WTC11 (cell line): ENCODE measurements around the gene UBR4.

Source experiments
- CTCF ChIP-seq: fragments of 200-600 bp; IDR thresholded peaks from 2 replicates; pipeline ENCODE4 v1.8.0; 2022; ENCODE audit warnings: antibody characterized with exemption
- NFATC4 ChIP-seq: fragments of 250-450 bp; sonication (Bioruptor Pico); IDR thresholded peaks from 2 replicates; pipeline ENCODE4 v1.9.0; 2021; ENCODE audit warnings: mild to moderate bottlenecking

GRCh38 chr1:19029191-19030085 is 180.6 kb downstream of the UBR4 start:
- TF ChIP-seq CTCF, result no peak
- TF ChIP-seq NFATC4, result no peak
